Measurements from ENCODE around the gene PLIN4. TPM values are rescaled to one million over a fixed set of nuclear protein-coding genes. Genes with fewer than 3 reads are reported as not detected.

Gene PLIN4
- total and polyA plus RNA-seq, 10 of the 15 experiments (the other 5 are each of a cell fraction or from before 2014, with no cell fraction given): 0.01 to 0.11 (median 0.05) TPM; not detected in 2

- TF ChIP-seq, protein P1, sequence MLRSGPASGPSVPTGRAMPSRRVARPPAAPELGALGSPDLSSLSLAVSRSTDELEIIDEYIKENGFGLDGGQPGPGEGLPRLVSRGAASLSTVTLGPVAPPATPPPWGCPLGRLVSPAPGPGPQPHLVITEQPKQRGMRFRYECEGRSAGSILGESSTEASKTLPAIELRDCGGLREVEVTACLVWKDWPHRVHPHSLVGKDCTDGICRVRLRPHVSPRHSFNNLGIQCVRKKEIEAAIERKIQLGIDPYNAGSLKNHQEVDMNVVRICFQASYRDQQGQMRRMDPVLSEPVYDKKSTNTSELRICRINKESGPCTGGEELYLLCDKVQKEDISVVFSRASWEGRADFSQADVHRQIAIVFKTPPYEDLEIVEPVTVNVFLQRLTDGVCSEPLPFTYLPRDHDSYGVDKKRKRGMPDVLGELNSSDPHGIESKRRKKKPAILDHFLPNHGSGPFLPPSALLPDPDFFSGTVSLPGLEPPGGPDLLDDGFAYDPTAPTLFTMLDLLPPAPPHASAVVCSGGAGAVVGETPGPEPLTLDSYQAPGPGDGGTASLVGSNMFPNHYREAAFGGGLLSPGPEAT (IDR thresholded peaks at IDR 0.05; ENCODE audit: low read depth): no peak
- TF ChIP-seq, protein P2, sequence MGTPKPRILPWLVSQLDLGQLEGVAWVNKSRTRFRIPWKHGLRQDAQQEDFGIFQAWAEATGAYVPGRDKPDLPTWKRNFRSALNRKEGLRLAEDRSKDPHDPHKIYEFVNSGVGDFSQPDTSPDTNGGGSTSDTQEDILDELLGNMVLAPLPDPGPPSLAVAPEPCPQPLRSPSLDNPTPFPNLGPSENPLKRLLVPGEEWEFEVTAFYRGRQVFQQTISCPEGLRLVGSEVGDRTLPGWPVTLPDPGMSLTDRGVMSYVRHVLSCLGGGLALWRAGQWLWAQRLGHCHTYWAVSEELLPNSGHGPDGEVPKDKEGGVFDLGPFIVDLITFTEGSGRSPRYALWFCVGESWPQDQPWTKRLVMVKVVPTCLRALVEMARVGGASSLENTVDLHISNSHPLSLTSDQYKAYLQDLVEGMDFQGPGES (IDR thresholded peaks at IDR 0.05): no peak
- no peak for TF ChIP-seq SPI1 (IDR thresholded peaks at IDR 0.05; ENCODE audit: borderline replicate concordance, insufficient read depth, low read depth, low read length)
- no peak for TF ChIP-seq FOXK2 (IDR thresholded peaks at IDR 0.05)
- TF ChIP-seq ZNF622 (IDR thresholded peaks at IDR 0.05): no peak
- TF ChIP-seq RUNX3 (IDR thresholded peaks at IDR 0.05; ENCODE audit: low read length): no peak
- TF ChIP-seq SIN3A (IDR thresholded peaks at IDR 0.05; ENCODE audit: low read depth, low read length): no peak
- TF ChIP-seq SRF (IDR thresholded peaks at IDR 0.05; ENCODE audit: low read depth in 2 of 2, low read length in 2 of 2): no peak
- no peak for TF ChIP-seq POLR2A (IDR thresholded peaks at IDR 0.05; ENCODE audit: low read depth, low read length)
These were observed 18.5 kb upstream of the PLIN4 start (continued) for GRCh38 chr19:4536798-4537197.

DNA sequence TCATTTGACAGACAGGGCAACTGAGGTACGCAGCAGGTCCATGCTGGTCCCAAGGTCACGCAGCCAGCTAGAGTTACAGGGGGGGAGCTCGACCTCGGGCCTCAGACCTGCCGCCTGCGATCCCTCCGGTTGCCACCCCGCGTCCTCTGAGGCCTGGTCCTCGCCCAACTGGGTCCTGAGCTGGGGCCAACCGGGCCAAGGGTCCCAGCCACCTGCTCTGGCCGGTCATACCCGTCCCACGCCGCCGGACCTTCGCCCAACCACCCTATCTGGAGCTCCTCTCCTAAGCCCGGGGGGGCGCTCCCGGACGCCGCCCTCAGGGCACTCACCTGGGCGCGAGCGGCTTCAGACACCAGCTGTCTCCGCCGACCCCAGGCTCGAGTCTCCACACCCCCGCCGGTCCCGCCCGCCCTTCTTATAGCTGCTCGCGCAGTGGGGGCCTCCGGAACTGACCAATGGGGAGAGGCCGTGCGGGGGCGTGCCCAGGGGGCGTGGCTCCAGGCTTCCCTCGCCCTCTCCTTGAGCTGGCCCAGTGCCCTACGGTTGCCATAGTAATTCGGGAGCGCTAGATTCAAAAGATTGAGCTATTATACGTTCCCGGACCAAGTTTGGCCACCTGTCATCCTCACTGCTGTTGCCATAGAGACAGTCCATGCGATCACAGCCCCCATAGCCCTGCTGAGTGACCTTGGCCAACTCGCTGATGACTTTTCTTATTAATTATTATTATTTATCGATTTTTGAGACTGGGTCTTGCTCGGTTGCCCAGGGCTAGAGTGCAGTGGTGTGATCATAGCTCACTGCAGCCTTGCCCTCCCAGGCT is 16.8 kb upstream of the PLIN4 start, which contains the start of gene PLIN5:
Gene PLIN5, minus strand, starts transcription at position 389 of the 823 bp plus-strand sequence. CDS start 1,150 bp downstream, outside the sequence.
- no peaks in the 10 kb centered on the region; the same call in 2 of the 3 replicates for H3K9me3 ChIP-seq (replicated peaks; ENCODE audit: control insufficient read depth, insufficient read depth, low read length)
- in situ Hi-C loops (cut with MboI) (no loop called here), intact Hi-C loops (cut with micrococcal nuclease; ENCODE audit: unreplicated experiment) (no loop called here)
- H3K36me3 ChIP-seq (ENCODE audit: control insufficient read depth in 2 of 2, insufficient read depth in 2 of 2, low read length in 1 of 2): no peaks in the 10 kb centered on the region
- peak; percentile 81 for ATAC-seq
- H3K4me1 ChIP-seq (ENCODE audit: control insufficient read depth, insufficient read depth, low read length): peaks cover 12% of the 10 kb centered on the region
- no peaks in the 10 kb centered on the region for H4K20me1 ChIP-seq (ENCODE audit: control insufficient read depth, insufficient read depth)
- no peak within 1 kb of the TSS for H3K9ac ChIP-seq (ENCODE audit: control insufficient read depth, insufficient read depth, low read length)
- no peak for FAIRE-seq
- no peaks in the 10 kb centered on the region; a peak in 1 of 4 replicates for H3K27me3 ChIP-seq (replicated peaks in 1 of 2; ENCODE audit: control insufficient read depth in 2 of 2, insufficient read depth in 2 of 2, low read length in 1 of 2)
- H3K4me2 ChIP-seq (ENCODE audit: control insufficient read depth, insufficient read depth): 0 out of 2 replicates have a peak within 1 kb of the TSS, but pooled peaks have one; percentile 8
- no peak within 1 kb of the TSS for H3K27ac ChIP-seq (ENCODE audit: control insufficient read depth, insufficient read depth)
- WGBS (ENCODE audit: insufficient coverage, insufficient replicate concordance, low lambda C conversion rate, missing lambda C conversion rate): 39% methylated on average over 43 of the region's 49 CpGs
- ChIA-PET POLR2A (interaction anchor here (0.5 kb wide), 1 partner anchor 867 kb away, joined by 6 read pairs; no protein-coding TSS in a partner anchor), SMC1A (ENCODE audit: uncharacterized antibody, unreplicated experiment) (interaction anchor here (0.5 kb wide), 1 partner anchor 9 kb away, joined by 3 read pairs; no protein-coding TSS in a partner anchor), RAD21 (ENCODE audit: unreplicated experiment) (interaction anchor here (0.5 to 1.2 kb wide), 4 partner anchors 9 to 189 kb away, joined by 3 read pairs; no protein-coding TSS in a partner anchor), CTCF (interaction anchor here (0.9 to 2.2 kb wide), 5 partner anchors 9 to 101 kb away, joined by 4 to 23 read pairs (median 7); no protein-coding TSS in a partner anchor)
- no peak within 1 kb of the TSS for H2AFZ ChIP-seq (ENCODE audit: control insufficient read depth, low read depth, low read length)
- no peak within 1 kb of the TSS for H3K4me3 ChIP-seq
- BruUV-seq (replicated peaks): no TSS peak
- peak; percentile 3 for DNase-seq (ENCODE audit: low read depth, low spot score)
- H3K79me2 ChIP-seq (ENCODE audit: control insufficient read depth, insufficient read depth, low read length): no peaks in the 10 kb centered on the region
- peak; percentile 37; the same call in 1 of the 2 replicates for TF ChIP-seq BMI1 (IDR thresholded peaks at IDR 0.05; ENCODE audit: borderline replicate concordance)
- TF ChIP-seq SMARCA5 (IDR thresholded peaks at IDR 0.05): no peak
- peak; percentile 79 for TF ChIP-seq E2F4 (IDR thresholded peaks at IDR 0.05; ENCODE audit: low read depth, low read length)
- peak; percentile 44; the same call in 1 of the 2 replicates for TF ChIP-seq NFYB (IDR thresholded peaks at IDR 0.05; ENCODE audit: insufficient read depth, low read depth, low read length)
- no peak for TF ChIP-seq CBX3 (IDR thresholded peaks at IDR 0.05; ENCODE audit: borderline replicate concordance, low read depth)
- no peak for TF ChIP-seq USF2 (IDR thresholded peaks at IDR 0.05; ENCODE audit: borderline replicate concordance, low read depth, low read length)
- TF ChIP-seq TCF3 (IDR thresholded peaks at IDR 0.05; ENCODE audit: borderline replicate concordance, insufficient read depth, low read depth, low read length): no peak
- peak in 1 of 2 experiments; percentile 51; a peak in 1 of 3 replicates for TF ChIP-seq EGR1 (IDR thresholded peaks at IDR 0.05; ENCODE audit: borderline replicate concordance in 1 of 2, low read depth in 2 of 2, low read length in 2 of 2)
